Activated CD4-positive, alpha-beta memory T cell treated with anti-CD3 and anti-CD28 coated beads, Interleukin-2, amount 10 ng/mL, durations not matched to agents 7 days and 5 days (primary cell): Measurements from ENCODE around the gene S100A2. TPM values are rescaled to one million over a fixed set of nuclear protein-coding genes. Genes with fewer than 3 reads are reported as not detected.

ENCODE experiments used
- CTCF ChIA-PET: fragments of 350-600 bp; sonication (Branson Sonifier 250); formaldehyde crosslinking; loops from one replicate; lab custom pipeline; 2021; ENCODE audit warnings: antibody characterized with exemption, inconsistent platforms; lab: Charles Lee
- POLR2A ChIA-PET: fragments of 350-600 bp; sonication (Branson Sonifier 250); formaldehyde crosslinking; loops from one replicate; lab custom pipeline; 2021; ENCODE audit warnings: antibody characterized with exemption; lab: Charles Lee
- DNase-seq: peaks from one replicate; pipeline ENCODE4 v3.0.0-alpha.2; 2020
- H3K27ac Mint-ChIP-seq: one replicate; pipeline ENCODE4 v1.8.0; 2021; ENCODE audit warnings: mild to moderate bottlenecking, mixed read lengths
- H3K27me3 Mint-ChIP-seq: one replicate; pipeline ENCODE4 v1.8.0; 2021; ENCODE audit warnings: mixed read lengths
- H3K36me3 Mint-ChIP-seq: one replicate; pipeline ENCODE4 v1.8.0; 2021; ENCODE audit warnings: low read depth, mixed read lengths
- H3K4me1 Mint-ChIP-seq: one replicate; pipeline ENCODE4 v1.8.0; 2021; ENCODE audit warnings: mixed read lengths
- H3K4me3 Mint-ChIP-seq: one replicate; pipeline ENCODE4 v1.8.0; 2021; ENCODE audit warnings: mild to moderate bottlenecking, mixed read lengths
- H3K9me3 Mint-ChIP-seq: one replicate; pipeline ENCODE4 v1.8.0; 2021; ENCODE audit warnings: mixed read lengths
- total RNA-seq, 2 experiments: library from RNA; stranded (reverse); gene quantifications; one replicate each; pipeline ENCODE4 v1.2.3, GENCODE V29; 2021

Gene S100A2
- total RNA-seq, 2 experiments from 2014 or later, result 0.85 to 1.2 TPM

- DNase-seq, result no peak
- Mint-ChIP-seq H3K27me3 (no peaks in the 10 kb centered on the region), H3K4me1 (peaks cover 90% of the 10 kb centered on the region), H3K27ac (peak overlapping the region; percentile 98), H3K4me3 (peak overlapping the region; percentile 96), H3K9me3 (no peaks in the 10 kb centered on the region), H3K36me3 (peaks cover 67% of the 10 kb centered on the region)
- ChIA-PET POLR2A (interaction anchor here (1.8 to 4.5 kb wide), 5 partner anchors 8 to 92 kb away, joined by 5 to 281 read pairs (median 28); partner anchors contain the start of genes CHTOP, S100A2 and S100A6), CTCF (interaction anchor here (0.9 to 2.8 kb wide), 5 partner anchors 8 to 92 kb away, joined by 3 to 19 read pairs (median 7); partner anchors contain the start of gene CHTOP)
Measured at GRCh38 chr1:153541641-153542590, 23.7 kb downstream of the S100A2 start.

- Mint-ChIP-seq H3K27ac (peak within 1 kb of the TSS; percentile 98), H3K36me3 (peaks cover 73% of the 10 kb centered on the region)
Measured at GRCh38 chr1:153540394-153541361, 25.0 kb downstream of the S100A2 start, which contains the start of gene S100A5. Gene S100A5, minus strand, starts transcription at chr1:153540934. Its CDS starts 743 bp downstream, at chr1:153540191.

GRCh38 chr1:153539395-153540093 lies 26.1 kb downstream of the S100A2 start:
- Mint-ChIP-seq H3K4me1 (peaks cover 81% of the 10 kb centered on the region), H3K9me3 (no peaks in the 10 kb centered on the region), H3K4me3 (no peak overlapping the region), H3K27me3 (no peaks in the 10 kb centered on the region), H3K27ac (peak overlapping the region; percentile 98), H3K36me3 (peaks cover 71% of the 10 kb centered on the region)
- ChIA-PET POLR2A (interaction anchor here (1.0 to 4.1 kb wide), 9 partner anchors 7 to 427 kb away, joined by 4 to 43 read pairs (median 5); partner anchors contain the start of genes CHTOP and S100A2), CTCF (interaction anchor here (1.2 to 2.8 kb wide), 8 partner anchors 7 to 94 kb away, joined by 3 to 19 read pairs (median 5); partner anchors contain the start of gene CHTOP)
- no peak for DNase-seq

More at GRCh38 chr1:153540394-153541361, 25.0 kb downstream of the S100A2 start, which contains the start of gene S100A5:
- no peaks in the 10 kb centered on the region for H3K27me3 Mint-ChIP-seq
- H3K4me3 Mint-ChIP-seq, result peak within 1 kb of the TSS; percentile 60
- no peaks in the 10 kb centered on the region for H3K9me3 Mint-ChIP-seq
- ChIA-PET CTCF (interaction anchor here (0.7 to 2.8 kb wide), 11 partner anchors 8 to 93 kb away, joined by 3 to 19 read pairs (median 5); partner anchors contain the start of genes CHTOP and S100A14), POLR2A (interaction anchor here (0.9 to 4.1 kb wide), 12 partner anchors 8 to 426 kb away, joined by 3 to 43 read pairs (median 4); partner anchors contain the start of genes CHTOP and S100A2)
- H3K4me1 Mint-ChIP-seq, result peaks cover 88% of the 10 kb centered on the region
- peak; percentile 73 for DNase-seq

GRCh38 chr1:153538315-153538821 lies 27.3 kb downstream of the S100A2 start:
- POLR2A ChIA-PET, result interaction anchor here (0.8 to 4.1 kb wide), 2 partner anchors 18 to 27 kb away, joined by 3 to 43 read pairs; partner anchors contain the start of gene S100A2
- no peak for DNase-seq
- Mint-ChIP-seq H3K4me3 (no peak overlapping the region), H3K4me1 (peaks cover 80% of the 10 kb centered on the region), H3K27ac (peak overlapping the region; percentile 94), H3K9me3 (no peaks in the 10 kb centered on the region), H3K36me3 (peaks cover 71% of the 10 kb centered on the region), H3K27me3 (no peaks in the 10 kb centered on the region)
- CTCF ChIA-PET, result no interaction called here

- peaks cover 79% of the 10 kb centered on the region for H3K4me1 Mint-ChIP-seq
- H3K4me3 Mint-ChIP-seq, result peak overlapping the region; percentile 20
- DNase-seq, result no peak
- H3K27ac Mint-ChIP-seq, result peak overlapping the region; percentile 94
- ChIA-PET CTCF (interaction anchor here (1.0 to 1.3 kb wide), 2 partner anchors 29 to 31 kb away, joined by 3 to 4 read pairs; partner anchors contain the start of gene S100A2), POLR2A (interaction anchor here (0.8 to 7.1 kb wide), 4 partner anchors 7 to 26 kb away, joined by 3 to 281 read pairs (median 96); partner anchors contain the start of genes S100A2 and S100A4)
- H3K36me3 Mint-ChIP-seq, result peaks cover 64% of the 10 kb centered on the region
- no peaks in the 10 kb centered on the region for H3K27me3 Mint-ChIP-seq
- no peaks in the 10 kb centered on the region for H3K9me3 Mint-ChIP-seq
Measured at GRCh38 chr1:153537376-153537730, 28.3 kb downstream of the S100A2 start.

- no peaks in the 10 kb centered on the region for H3K27me3 Mint-ChIP-seq
- no peaks in the 10 kb centered on the region for H3K9me3 Mint-ChIP-seq
- ChIA-PET CTCF (interaction anchor here (1.0 to 6.1 kb wide), 5 partner anchors 9 to 81 kb away, joined by 3 to 202 read pairs (median 5); partner anchors contain the start of genes S100A2, S100A3 and S100A4), POLR2A (interaction anchor here (1.0 to 7.1 kb wide), 7 partner anchors 8 to 98 kb away, joined by 3 to 281 read pairs (median 99); partner anchors contain the start of genes CHTOP, S100A14, S100A2 and S100A4)
- peaks cover 61% of the 10 kb centered on the region for H3K36me3 Mint-ChIP-seq
- peaks cover 79% of the 10 kb centered on the region for H3K4me1 Mint-ChIP-seq
- peak overlapping the region; percentile 99 for H3K4me3 Mint-ChIP-seq
- peak overlapping the region; percentile 94 for H3K27ac Mint-ChIP-seq
- DNase-seq, result no peak
Measured at GRCh38 chr1:153536671-153537375, 28.8 kb downstream of the S100A2 start.

- peak; percentile 89 for DNase-seq
- POLR2A ChIA-PET, result interaction anchor here (0.7 to 7.1 kb wide), 16 partner anchors 8 to 427 kb away, joined by 3 to 281 read pairs (median 9); partner anchors contain the start of genes CHTOP, ILF2, S100A1 and S100A13
- Mint-ChIP-seq H3K36me3 (peaks cover 57% of the 10 kb centered on the region), H3K27me3 (no peaks in the 10 kb centered on the region), H3K4me3 (peak overlapping the region; percentile 99), H3K9me3 (no peaks in the 10 kb centered on the region), H3K4me1 (peaks cover 79% of the 10 kb centered on the region), H3K27ac (peak overlapping the region; percentile 94)
- CTCF ChIA-PET, result interaction anchor here (1.0 to 6.1 kb wide), 12 partner anchors 10 to 1501 kb away, joined by 3 to 202 read pairs (median 6); partner anchors contain the start of genes CHTOP, S100A2, S100A3 and S100A4
Measured at GRCh38 chr1:153536012-153536670, 29.5 kb downstream of the S100A2 start.

- Mint-ChIP-seq H3K4me1 (peaks cover 79% of the 10 kb centered on the region), H3K27ac (peak within 1 kb of the TSS; percentile 94), H3K36me3 (peaks cover 53% of the 10 kb centered on the region), H3K4me3 (peak within 1 kb of the TSS; percentile 99), H3K9me3 (no peaks in the 10 kb centered on the region), H3K27me3 (no peaks in the 10 kb centered on the region)
- ChIA-PET POLR2A (interaction anchor here (0.6 to 7.1 kb wide), 19 partner anchors 9 to 428 kb away, joined by 3 to 281 read pairs (median 8); partner anchors contain the start of genes CHTOP, DENND4B, ILF2 and S100A1), CTCF (interaction anchor here (1.0 to 6.1 kb wide), 11 partner anchors 10 to 1500 kb away, joined by 3 to 202 read pairs (median 7); partner anchors contain the start of genes CHTOP, S100A2, S100A3 and S100A4)
- DNase-seq, result peak; percentile 72
Measured at GRCh38 chr1:153535242-153536011, 30.2 kb downstream of the S100A2 start, which contains the start of gene S100A6. Gene S100A6, minus strand, starts transcription at chr1:153535991. Its CDS starts 652 bp downstream, at chr1:153535339.

GRCh38 chr1:153534925-153535241 lies 30.8 kb downstream of the S100A2 start:
- H3K36me3 Mint-ChIP-seq, result peaks cover 47% of the 10 kb centered on the region
- H3K9me3 Mint-ChIP-seq, result no peaks in the 10 kb centered on the region
- peak overlapping the region; percentile 94 for H3K27ac Mint-ChIP-seq
- no peak for DNase-seq
- ChIA-PET POLR2A (interaction anchor here (0.6 to 7.1 kb wide), 16 partner anchors 10 to 428 kb away, joined by 3 to 281 read pairs (median 10); partner anchors contain the start of genes CHTOP, DENND4B, ILF2 and S100A1), CTCF (interaction anchor here (1.0 to 6.1 kb wide), 9 partner anchors 10 to 1500 kb away, joined by 3 to 202 read pairs (median 12); partner anchors contain the start of genes CHTOP, S100A2, S100A3 and S100A4)
- H3K4me1 Mint-ChIP-seq, result peaks cover 75% of the 10 kb centered on the region
- H3K27me3 Mint-ChIP-seq, result no peaks in the 10 kb centered on the region
- peak overlapping the region; percentile 99 for H3K4me3 Mint-ChIP-seq
